Activated CD4-positive, alpha-beta T cell treated with anti-CD3 and anti-CD28 coated beads for 1 hour (primary cell): ENCODE measurements around the gene TBX6.

Experiments used
- DNase-seq: peaks from one replicate; pipeline ENCODE4 v3.0.0-alpha.2; 2020

The TBX6 gene

DNA sequence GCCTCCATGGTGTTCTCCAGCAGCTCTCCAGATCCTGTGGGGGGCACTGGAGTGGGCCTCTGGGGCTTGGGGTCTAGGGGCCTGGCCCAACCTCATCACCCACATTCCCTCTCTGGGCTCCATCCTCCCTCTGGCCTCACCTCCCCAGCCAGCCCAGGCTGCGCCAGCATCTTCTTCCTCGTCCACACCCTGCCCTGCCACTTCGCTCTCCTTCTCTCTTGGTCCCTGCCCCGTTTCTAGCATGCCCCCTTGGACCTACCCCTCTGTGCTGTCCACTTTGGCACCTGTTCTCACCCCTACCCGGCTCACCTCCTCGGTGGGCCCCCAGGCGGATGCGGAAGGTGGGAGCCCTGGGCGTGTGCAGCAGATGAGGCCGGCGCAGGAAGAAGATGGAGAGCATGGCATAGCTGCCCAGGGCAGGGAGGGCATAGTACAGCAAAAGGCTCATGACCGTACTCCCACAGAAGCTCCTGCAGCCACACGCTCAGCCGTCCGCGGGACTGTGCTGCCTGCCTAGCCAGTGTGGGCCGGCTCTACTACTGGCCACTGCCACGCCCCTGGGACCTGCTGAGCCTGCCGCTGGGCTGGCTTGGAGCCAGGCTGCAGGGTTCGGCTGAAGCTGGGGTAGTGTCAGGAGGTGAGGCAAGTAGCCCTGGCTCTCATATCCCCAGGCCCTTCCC, 21.4 kb upstream of the TBX6 start, which contains the start of gene GDPD3:
GDPD3 (minus strand) TSS at position 507 of the 680 bp plus-strand sequence; CDS start at position 448, 59 bp downstream.
- no peak for DNase-seq

DNA sequence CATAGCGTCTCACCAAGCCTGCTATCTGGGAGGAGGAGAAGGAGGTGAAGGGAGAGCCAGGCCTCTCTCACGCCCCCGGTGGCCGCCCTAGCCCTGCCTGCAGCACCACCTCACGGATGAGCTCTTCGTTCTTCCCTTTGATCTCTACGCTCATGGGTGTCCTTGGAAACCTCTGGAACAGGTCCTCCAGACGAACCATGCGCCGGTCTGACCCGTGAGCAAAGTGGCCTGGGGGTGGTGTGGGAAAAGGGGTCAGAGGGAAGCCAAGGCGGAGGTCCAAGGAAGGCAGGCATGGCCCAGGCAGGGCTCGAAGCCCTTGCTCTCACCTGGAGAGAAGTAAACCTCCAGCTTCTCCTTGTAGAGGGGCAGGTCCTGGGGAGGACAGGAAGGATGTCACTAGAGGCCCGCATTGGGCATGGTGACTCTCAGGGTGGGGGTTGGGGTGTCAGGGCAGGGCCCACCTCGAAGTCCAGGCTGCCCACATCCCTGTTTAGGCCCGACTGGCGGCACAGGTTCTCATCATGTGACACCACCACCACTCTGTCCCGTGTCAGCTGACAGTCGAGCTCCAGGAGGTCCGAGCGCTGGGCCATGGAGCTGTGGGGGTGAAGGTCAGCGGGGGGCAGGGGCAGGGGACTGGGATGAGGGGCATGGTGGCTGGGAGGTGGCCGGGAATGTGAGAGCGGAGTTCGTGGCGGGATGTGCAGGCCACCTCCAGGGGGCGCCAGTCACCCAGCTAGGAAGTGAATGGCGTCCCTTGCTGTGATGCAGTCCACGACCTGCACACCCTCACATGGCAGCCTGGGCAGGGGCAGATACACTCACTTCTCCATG, 20.7 kb upstream of the TBX6 start:
- DNase-seq: peak; percentile 35

DNA sequence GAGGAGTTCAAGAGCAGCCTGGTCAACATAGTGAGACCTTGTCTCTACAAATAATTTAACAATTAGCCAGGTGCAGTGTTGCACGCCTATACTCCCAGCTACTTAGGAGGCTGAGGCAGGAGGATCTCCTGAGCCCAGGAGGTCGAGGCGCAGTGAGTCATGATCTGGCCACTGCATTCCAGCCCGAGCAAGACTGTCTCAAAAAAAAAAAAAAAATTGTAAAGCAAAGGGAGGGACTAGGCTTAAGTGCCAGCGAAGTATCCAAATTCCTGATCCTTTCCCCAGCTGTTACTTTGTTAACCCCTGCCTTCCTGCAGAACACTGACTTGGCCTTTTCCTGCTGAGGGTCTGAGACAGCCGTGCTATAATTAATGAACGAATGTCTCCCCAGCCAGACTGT, 18.9 kb upstream of the TBX6 start:
- DNase-seq: no peak

DNA sequence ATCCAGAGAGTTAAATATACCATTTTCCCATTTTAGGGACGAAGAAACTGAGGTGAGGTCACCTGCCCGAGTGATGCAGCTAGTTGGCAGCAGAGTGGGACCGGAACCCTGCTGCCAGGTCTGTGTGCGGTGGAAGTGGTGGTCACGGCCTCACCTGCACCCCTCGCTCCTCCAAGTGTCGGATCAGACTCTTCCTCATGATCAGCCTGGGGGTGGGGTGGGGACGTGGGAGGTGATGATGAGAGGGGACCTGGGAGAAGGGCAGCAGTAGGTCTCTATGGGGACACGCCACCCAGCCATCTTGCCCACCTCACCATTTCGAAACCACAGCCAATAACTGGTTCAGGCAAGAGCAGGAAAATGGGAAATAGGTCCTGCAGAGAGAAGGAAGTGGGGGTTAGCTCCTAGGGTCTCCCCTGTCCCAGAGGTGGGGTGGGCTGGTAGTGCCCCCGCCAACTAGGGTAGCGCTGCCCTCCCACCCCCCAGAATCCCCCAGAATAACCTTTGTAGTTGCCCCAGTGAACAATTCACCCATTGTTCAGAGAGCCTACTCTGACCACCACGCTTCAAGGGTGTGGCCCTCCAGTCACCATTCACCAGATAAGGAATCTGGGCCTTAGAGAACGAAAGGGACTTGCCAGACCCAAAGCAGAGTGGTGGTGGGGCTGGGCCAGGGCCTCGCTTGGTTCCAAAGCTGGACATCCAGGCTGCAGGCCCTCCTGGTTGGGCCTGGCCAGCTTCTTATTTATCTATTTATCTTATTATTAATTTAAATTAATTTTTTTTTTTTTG, 16.5 kb upstream of the TBX6 start:
- no peak for DNase-seq

DNA sequence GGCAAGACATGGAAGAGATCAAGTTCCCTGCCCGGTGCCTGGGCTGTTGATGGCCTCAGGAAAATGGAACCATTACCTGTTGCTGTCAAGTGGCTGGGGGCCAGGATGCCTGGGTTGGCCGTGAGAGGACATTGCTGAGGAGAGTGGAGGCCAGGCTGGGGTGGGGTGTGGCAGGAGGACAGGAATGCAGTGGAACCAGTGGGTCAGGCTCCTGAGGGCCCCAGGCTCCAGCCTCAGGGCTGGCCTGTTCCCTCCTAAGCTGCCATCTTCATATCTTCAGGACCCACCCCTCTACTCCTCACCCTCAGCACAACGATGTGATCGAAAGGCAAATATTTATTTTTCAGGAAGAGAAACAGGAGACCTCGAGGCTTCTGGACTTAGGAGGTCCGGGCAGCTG, 12.8 kb upstream of the TBX6 start:
- no peak for DNase-seq

DNA sequence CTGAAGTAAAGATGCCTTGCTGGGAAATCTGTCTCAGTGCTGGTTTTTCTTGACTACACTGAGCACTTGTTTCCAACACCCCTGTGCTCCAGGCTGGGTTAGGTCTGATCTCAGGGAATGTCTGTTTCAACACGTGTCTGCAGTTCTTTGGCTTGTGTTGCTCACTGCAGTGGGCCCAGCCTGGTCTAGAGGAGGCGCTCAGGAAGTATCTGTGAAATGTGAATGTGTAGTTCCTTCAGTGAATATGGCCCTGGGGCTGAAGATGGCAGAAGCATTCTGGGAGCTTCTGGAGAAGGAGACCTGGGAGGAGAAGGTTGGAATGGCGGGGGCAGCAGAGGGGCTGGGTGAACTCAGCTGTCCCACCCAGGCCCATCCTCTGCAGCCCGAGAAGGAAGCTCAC, 12.4 kb upstream of the TBX6 start:
- DNase-seq: no peak

DNA sequence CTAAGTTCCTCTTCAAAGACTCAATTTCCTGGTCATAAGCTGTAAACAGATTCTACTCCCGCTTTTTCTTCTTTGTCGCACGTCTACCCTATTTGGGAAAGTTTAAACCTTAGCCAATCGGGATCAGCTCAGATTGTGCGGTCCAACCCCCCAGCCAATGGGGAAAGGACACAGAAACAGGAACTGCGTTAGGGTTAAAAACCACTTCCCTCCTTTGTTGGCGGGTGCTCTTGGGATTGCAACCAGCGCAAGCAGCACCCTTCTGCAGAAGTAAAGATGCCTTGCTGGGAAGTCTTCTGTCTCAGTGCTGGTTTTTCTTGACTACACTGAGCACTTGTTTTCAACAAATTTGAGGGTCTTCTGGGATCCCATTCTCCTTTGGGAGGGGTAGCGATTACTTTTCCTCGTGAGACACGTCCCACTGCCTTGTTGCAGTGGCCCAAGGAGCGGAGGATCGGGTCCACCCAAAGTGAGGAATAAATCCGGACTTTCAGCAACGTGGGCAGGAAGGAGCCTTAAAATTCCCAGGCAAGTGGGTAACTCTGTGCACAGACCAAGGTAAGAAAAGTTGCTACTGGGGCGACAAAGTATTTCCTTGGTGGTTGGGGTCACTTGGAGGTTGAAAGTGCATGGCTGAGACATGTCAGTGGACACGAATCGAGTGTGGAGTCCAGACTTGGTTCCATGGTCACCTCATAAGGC, 5.3 kb upstream of the TBX6 start:
- DNase-seq: no peak

DNA sequence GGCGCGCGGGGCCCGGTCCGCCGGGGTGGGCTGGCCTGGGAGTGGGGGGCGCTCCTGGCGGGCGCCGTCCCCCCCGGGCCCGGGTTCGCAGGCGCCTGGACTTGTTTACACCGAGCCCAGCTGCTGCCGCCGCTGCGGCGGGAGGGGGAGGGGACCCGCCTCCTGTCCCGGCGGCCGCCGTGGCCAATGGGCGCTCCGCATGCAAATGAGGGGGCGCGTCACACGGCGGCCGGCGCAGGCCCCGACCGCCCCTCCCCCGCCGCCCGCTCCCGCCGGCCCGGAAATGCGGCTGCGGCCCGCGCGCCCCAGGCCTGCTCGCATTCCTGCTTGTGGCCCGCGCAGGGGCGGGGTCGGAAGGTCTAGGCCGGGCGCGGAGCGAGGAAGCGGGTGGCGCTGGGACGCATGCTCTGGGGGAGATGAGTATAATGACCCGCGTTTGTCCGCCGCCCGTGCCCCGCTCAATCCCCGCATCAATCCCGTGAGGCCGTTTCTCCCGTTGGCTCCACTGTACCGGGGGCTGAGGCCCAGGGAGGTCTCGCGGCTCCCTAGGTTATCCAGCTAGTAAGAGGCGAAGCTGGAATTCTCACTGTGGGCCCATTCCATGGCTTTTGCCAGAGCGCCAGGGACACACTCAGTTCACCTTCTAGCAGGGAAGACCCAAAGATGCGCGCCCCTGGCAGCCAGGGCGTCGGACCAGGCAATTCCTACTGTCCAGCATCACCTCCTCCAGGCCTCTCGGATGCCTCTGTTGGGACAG, 4.6 kb upstream of the TBX6 start, which contains the start of gene YPEL3:
YPEL3 (minus strand) TSS at position 109 of the 757 bp plus-strand sequence. CDS start 731 bp downstream, outside the sequence.
- DNase-seq: peak; percentile 79

DNA sequence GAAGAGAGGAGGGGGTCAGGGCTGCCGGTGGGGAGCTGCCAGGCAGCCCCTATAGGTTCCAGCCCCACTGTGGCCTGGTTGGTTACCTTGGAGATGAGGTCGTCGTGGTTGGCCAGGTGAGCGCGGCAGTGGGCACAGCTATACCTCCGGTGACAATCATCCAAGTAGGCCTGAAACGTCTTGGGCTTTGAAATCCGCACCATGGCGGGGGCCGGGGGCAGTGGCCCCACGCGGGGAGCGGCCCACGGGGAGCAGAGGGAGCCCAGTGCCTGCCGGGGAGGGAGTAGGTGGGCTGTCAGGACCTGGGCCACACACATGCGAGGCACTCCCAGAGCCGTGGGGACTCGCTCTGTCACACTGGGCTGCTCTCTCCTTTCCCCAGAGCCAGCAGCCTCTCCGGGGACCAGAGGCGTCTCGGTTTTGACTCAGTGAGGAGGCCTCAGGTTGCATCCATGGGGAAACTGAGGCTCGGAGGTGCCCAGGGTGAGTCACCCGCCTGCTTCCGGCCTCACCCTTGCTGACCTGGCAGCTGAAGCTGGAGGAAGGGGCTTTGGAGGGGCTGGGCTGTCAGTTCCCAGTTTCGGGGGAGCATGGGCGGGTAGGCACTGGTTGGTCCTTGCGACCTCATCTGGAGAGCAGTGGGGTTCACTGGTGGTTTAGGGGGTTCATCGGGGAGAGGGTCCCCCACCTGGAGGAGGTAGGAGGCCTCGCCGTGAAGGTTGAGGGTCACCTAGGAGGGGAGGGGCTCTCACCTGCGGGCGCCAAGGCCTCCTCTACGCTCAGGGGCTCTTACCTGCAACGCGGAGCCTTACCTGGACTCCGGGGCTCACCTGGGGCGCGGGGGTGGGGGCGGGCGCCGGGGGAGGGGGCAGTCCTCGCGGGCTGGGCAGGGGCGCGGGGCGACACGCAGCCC, 3.7 kb upstream of the TBX6 start:
- DNase-seq: no peak

DNA sequence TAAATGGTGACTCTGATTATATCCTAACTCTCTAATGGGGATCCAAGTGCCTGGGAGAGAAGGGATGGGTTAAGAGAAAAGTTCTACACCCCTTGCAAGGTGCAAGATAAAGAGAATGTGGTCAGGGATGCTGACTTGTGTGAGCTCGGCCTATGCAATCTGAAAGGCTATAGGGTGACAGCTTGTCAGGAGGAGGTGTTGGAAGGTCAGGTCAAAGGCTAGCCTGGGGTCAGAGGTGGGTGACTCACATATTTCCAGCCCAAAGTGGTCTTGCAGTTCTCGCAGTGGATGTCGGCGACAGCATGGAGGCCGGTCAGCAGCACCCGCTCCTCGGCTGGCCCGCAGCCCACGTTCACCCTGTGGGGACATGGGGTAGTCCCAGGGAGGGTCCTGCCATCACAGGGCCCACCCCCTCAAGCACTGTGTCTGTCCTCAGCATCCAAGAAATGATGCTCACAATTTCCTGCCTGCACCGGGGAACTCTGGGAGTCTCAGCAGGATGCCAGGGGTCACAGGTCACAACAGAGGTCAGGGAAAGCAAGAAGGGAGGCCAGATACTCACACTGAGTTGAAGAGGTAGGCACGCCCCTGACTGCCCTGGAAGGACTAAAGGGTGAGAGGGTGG, 2.9 kb upstream of the TBX6 start:
- DNase-seq: no peak

DNA sequence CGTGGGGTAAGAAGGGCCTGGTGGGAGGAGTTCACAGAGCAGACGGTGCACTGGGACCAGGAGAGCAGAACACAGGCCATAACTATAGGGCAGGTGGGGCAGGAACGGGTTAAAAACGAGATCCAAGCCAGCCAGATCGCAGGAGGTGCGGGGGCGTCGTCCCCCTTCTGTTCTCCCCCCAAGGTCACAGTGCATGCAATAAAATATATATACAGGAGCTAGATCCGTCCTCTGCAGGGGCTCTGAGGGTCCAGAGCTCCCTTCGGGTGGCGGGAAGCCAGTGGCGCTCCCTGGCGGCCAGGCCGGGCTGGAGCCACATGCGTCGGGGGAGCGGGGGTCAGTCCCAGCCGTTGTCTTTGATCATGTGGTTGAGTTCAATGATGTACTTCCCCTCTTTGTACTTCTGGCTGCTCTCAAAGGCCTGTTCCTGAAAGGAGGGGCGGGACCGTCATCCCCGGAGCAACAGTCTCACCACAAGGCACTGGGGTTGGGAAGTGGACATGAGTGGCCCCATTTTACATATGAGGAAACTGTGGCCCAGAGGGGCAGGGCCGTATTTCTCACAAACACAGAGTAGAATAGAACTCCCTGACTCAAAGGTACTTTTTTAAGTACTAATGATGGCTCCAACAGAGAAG, 768 bp upstream of the TBX6 start:
- DNase-seq: no peak

DNA sequence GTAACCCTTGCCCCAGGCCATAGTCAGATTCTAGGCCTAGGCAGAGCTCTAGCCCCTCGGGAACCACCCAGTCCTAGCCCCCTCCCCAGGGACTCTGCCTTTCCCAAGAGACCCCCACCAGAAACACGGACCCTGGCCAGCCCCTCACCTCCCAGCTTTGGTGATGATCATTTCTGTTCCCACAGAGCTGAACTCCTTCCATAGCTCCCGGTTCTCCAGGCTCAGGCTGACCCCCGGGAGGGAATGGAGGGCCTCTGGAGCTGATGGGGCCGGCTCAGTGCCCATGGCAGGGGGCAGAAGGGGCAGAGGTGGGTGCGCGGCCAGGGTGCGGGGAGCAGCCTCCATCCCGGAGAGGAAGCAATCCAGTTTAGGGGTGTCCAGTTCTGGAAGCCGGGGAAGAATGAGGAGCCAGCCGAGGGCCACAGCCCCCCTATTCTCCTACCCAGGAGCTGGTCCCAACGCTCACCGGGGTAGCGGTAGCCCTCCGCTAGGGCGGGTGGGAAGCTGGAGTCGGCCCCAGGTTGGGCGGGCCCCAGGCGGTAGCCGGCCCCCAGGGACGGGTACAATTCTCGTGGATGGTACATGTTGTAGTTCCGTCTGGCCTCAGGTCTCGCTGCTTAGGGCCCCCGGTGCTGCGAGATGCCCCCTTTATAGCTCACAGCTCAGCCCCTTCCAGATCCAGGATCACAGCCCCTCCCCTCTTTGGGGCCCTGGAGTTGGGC, 953 bp downstream of the TBX6 start:
- no peak for DNase-seq

DNA sequence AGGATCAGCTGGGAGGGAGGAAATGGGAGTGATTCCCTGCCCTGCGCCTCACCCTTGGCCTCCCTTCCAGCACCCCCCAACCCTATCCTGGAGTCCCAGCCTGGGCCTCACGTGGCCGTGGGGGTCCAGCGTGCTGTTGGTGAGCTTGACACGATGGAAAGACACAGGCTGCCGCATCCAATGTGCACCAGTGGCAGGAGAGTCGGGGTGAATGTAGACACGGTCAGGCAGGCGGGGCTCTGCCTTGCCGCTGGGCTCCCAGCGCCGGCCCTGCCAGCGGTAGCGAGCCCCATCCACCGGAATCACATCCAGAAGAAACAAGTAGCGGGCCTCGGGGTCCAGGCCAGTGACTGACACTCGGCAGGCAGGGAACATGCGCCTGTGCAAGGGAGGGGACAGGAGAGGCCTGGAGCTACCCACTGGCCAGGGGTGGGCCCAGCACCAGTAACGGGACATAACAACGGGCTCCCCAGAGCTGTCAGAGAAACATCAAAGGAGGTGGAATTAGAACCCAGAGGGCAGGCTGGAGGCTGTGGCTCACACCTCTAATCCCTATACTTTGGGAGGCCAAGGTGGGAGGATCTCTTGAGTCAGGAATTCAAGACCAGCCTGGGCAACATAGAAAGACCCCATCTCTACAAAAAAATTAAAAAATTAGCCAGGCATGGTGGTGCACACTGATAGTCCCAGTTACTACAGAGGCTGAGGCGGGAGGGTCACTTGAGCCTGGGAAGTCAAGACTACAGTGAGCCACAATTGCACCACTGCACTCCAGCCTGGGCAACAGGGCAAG, 2.7 kb downstream of the TBX6 start:
- DNase-seq: no peak

DNA sequence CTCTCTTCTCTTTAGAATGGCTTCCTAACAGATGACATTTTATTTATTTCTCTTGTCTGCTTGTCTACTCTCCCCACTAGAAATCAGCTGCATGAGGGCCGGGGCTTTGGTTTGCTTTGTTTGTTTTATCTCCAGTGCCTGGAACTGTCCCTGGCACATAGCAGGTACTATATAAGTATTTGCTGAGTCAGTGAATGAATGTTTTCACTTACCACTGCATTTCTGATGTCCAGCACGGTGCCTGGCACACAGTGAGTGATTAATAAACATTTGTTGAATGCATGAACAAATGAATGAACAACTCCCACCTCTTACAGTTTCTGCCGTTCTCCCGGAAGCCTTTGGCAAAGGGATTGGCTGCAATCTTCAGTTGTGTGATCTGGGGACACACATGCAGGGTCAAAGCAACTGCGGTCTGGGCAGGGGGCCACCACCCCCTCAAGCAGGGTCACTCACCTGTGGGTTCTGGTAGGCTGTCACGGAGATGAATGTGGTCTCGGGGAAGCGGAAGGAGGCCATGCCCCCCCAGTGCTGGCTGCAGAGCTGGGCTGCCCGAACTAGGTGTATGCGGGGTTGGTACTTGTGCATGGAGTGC, 3.4 kb downstream of the TBX6 start:
- no peak for DNase-seq

DNA sequence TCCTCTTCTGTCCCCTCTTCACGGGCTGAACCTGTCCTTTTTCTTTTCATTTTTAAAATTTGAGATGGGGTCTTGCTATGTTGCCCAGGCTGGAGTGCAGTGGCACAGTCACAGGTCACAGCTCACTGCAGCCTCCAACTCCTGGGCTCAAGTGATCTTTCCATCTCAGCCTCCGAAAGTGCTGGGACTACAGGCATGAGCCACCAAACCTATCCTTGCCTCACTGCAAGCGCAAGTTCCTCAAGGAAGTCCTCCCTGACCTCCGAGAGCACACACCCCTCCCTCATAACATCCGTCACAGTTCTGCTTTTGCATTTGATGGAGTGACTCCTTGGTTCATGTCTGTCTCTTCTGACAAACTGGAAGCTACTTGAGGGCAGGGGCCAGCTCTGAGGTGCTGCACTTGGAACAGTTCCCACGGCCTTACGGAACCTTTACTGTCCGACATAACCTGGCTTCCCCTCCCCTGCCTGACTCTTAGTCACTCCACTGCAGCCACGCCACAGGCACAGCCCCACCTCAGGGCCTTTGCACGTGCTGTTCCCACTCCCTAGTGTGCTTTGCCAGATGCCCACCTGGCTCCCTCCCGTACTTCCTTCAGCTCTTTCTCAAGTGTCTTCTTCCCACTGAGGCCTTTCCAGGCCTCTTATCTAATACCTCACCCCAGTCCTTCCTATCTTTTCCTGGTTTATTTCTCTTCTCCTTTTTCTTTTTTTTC, 4.4 kb downstream of the TBX6 start:
- DNase-seq: no peak

DNA sequence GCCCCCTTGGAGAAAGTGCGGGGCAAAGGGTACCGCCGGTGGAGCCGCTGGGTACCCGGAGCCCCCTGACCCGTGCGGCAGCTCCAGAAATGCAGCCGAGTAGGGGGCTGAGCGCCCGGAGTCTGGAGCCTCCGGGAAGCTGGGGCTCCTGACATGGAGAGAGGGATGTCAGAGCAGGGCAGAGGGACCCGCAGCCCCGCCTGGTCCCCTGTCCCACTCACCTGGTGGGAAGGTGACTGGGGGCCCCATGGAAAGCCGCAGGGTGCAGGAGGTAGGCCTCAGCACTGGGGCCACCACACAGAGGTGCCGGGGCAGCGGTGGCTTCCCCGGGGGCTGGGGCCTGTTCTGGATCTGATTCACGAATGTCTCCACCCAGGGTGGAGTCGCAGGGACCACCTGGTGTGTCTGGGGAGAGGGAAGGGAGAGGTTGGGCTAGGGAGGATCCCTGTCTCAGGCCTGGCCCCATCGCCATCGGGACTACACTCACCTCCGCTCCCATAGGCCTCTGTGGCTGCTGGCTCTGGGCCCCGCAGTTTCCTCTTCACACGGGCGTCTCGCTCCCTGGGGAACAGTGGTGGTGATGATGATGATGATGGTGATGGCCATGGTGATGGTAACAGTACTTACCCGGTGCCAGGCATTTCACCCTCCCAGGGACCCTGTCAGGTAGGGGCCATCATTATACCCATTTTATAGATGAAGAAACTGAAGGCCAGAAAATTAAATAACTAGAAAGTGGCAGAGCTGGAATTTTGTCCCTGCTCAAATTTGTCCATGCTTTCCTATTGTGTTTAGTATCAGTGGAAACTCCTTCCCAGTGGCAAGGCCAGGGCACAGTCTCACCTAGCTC, 5.2 kb downstream of the TBX6 start:
- no peak for DNase-seq
